BJ (cell line): ENCODE data around the gene PLEKHS1. TPM values are rescaled to one million over a fixed set of nuclear protein-coding genes. Genes with fewer than 3 reads are reported as not detected.
A peak's percentile ranks its signal among the peaks of the same experiment; 100 is the strongest.

Source experiments
- CTCF ChIA-PET: fragments of 350-600 bp; formaldehyde crosslinking; extraction: SDS; loops from one replicate; lab custom pipeline; 2021; ENCODE audit warnings: antibody characterized with exemption, inconsistent platforms; lab: Yijun Ruan, JAX
- POLR2A ChIA-PET: fragments of 300-600 bp; sonication (Branson Sonifier 250); formaldehyde crosslinking; extraction: SDS; loops from one replicate; lab custom pipeline; 2021; ENCODE audit warnings: antibody characterized with exemption; lab: Charles Lee
- DNase-seq: peaks from one replicate; pipeline ENCODE4 v3.0.0-alpha.2; 2011; ENCODE audit warnings: low read depth
- H3K27me3 ChIP-seq: 2 replicates; pipeline ENCODE4 v1.6.0; 2011; ENCODE audit warnings: low read length; ENCODE audit not compliant: control insufficient read depth, insufficient read depth
- H3K36me3 ChIP-seq: 2 replicates; pipeline ENCODE4 v1.5.1; 2011; ENCODE audit warnings: low read length; ENCODE audit not compliant: control insufficient read depth, insufficient read depth
- H3K4me3 ChIP-seq: 2 replicates; pipeline ENCODE4 v1.5.1; 2011; ENCODE audit warnings: low read depth, mild to moderate bottlenecking, control low read depth, low read length
- CTCF ChIP-seq: IDR thresholded peaks from 2 replicates; pipeline ENCODE4 v1.5.1; 2011; ENCODE audit warnings: low read depth, mild to moderate bottlenecking, control low read depth, inconsistent platforms, low read length, moderate library complexity; ENCODE audit not compliant: insufficient read depth
- polyA plus RNA-seq: library from polyadenylated mRNA; depleted of rRNA; stranded (reverse); fragments of >200 nt; gene quantifications from 2 replicates; pipeline ENCODE4 v1.2.3, GENCODE V29; 2011

PLEKHS1 gene
- polyA plus RNA-seq, 1 experiment, result not detected

GRCh38 chr10:113782367-113782766, 30.9 kb downstream of the PLEKHS1 start:
- DNase-seq, result no peak
- Histone ChIP-seq H3K36me3 (no peaks in the 10 kb centered on the region), H3K4me3 (no peak overlapping the region), H3K27me3 (no peaks in the 10 kb centered on the region)
- CTCF ChIA-PET, result interaction anchor here (0.6 to 1.2 kb wide), 2 partner anchors 9 to 625 kb away, joined by 3 read pairs; no protein-coding TSS in a partner anchor
- no peak for TF ChIP-seq CTCF
- POLR2A ChIA-PET, result no interaction called here

GRCh38 chr10:113782986-113783704, 31.7 kb downstream of the PLEKHS1 start:
- Histone ChIP-seq H3K27me3 (no peaks in the 10 kb centered on the region), H3K36me3 (no peaks in the 10 kb centered on the region), H3K4me3 (no peak overlapping the region)
- ChIA-PET POLR2A (no interaction called here), CTCF (interaction anchor here (1.2 kb wide), 1 partner anchor 10 kb away, joined by 3 read pairs; no protein-coding TSS in a partner anchor)
- no peak for DNase-seq
- TF ChIP-seq CTCF, result no peak

GRCh38 chr10:113788604-113789083, 37.2 kb downstream of the PLEKHS1 start:
- H3K27me3 ChIP-seq, result no peaks in the 10 kb centered on the region
- peak; percentile 85 for DNase-seq
- TF ChIP-seq CTCF, result no peak
- ChIA-PET POLR2A (no interaction called here), CTCF (interaction anchor here (0.6 to 2.2 kb wide), 5 partner anchors 10 to 110 kb away, joined by 3 to 9 read pairs (median 4); no protein-coding TSS in a partner anchor)
- no peak overlapping the region for H3K4me3 ChIP-seq
- H3K36me3 ChIP-seq, result no peaks in the 10 kb centered on the region

GRCh38 chr10:113791691-113792090, 40.2 kb downstream of the PLEKHS1 start:
- no peak overlapping the region for H3K4me3 ChIP-seq
- CTCF ChIA-PET, result interaction anchor here (1.0 to 1.6 kb wide), 4 partner anchors 8 to 323 kb away, joined by 3 to 6 read pairs (median 3); no protein-coding TSS in a partner anchor
- DNase-seq, result no peak
- no peak for TF ChIP-seq CTCF
- no peaks in the 10 kb centered on the region for H3K36me3 ChIP-seq
- H3K27me3 ChIP-seq, result peaks cover 5% of the 10 kb centered on the region
- POLR2A ChIA-PET, result no interaction called here

GRCh38 chr10:113801569-113801968, 50.1 kb downstream of the PLEKHS1 start:
- H3K27me3 ChIP-seq, result peaks cover 8% of the 10 kb centered on the region
- ChIA-PET POLR2A (no interaction called here), CTCF (interaction anchor here (11.6 kb wide), 1 partner anchor 306 kb away, joined by 192 read pairs; no protein-coding TSS in a partner anchor)
- no peaks in the 10 kb centered on the region for H3K36me3 ChIP-seq
- H3K4me3 ChIP-seq, result no peak overlapping the region
- no peak for DNase-seq
- no peak for TF ChIP-seq CTCF
